Hepatocyte (in vitro differentiated cells): ENCODE data around the gene CUX1. TPM values are rescaled to one million over a fixed set of nuclear protein-coding genes. Genes with fewer than 3 reads are reported as not detected.

Experiments
- DNase-seq: peaks from one replicate; pipeline ENCODE4 v3.0.0-alpha.2; 2016; ENCODE audit warnings: low spot score
- H2AFZ ChIP-seq: fragments of 200-600 bp; sonication (generic); 2 replicates; pipeline ENCODE4 v1.6.0; 2016; ENCODE audit warnings: antibody characterized with exemption, mild to moderate bottlenecking
- H3K27ac ChIP-seq: fragments of 200-600 bp; sonication (generic); 2 replicates; pipeline ENCODE4 v1.5.1; 2016; ENCODE audit warnings: mild to moderate bottlenecking
- H3K27me3 ChIP-seq: fragments of 200-600 bp; sonication (generic); 2 replicates; pipeline ENCODE4 v1.6.1; 2016
- H3K36me3 ChIP-seq: fragments of 200-600 bp; sonication (generic); replicated peaks from 2 replicates; pipeline ENCODE4 v1.5.1; 2016; ENCODE audit warnings: low read depth; ENCODE audit not compliant: insufficient read depth
- H3K4me1 ChIP-seq: fragments of 200-600 bp; sonication (generic); 2 replicates; pipeline ENCODE4 v1.5.1; 2016; ENCODE audit warnings: mild to moderate bottlenecking, moderate library complexity; ENCODE audit not compliant: insufficient read depth
- H3K4me2 ChIP-seq: fragments of 200-600 bp; sonication (generic); 2 replicates; pipeline ENCODE4 v1.6.0; 2016
- H3K4me3 ChIP-seq: fragments of 200-600 bp; sonication (generic); 2 replicates; pipeline ENCODE4 v1.5.1; 2016; ENCODE audit warnings: mild to moderate bottlenecking
- H3K79me2 ChIP-seq: fragments of 200-600 bp; sonication (generic); 2 replicates; pipeline ENCODE4 v1.6.0; 2017; ENCODE audit warnings: mild to moderate bottlenecking
- H3K9me2 ChIP-seq: fragments of 200-600 bp; sonication (generic); replicated peaks from 2 replicates; pipeline ENCODE4 v1.6.0; 2017; ENCODE audit warnings: mild to moderate bottlenecking; ENCODE audit not compliant: insufficient read depth
- H3K9me3 ChIP-seq: fragments of 200-600 bp; sonication (generic); 2 replicates; pipeline ENCODE4 v1.5.1; 2016; ENCODE audit warnings: low read depth, mild to moderate bottlenecking
- H4K20me1 ChIP-seq: fragments of 200-600 bp; sonication (generic); 2 replicates; pipeline ENCODE4 v1.6.0; 2016; ENCODE audit warnings: mild to moderate bottlenecking; ENCODE audit not compliant: insufficient read depth, poor library complexity, severe bottlenecking
- EZH2 ChIP-seq: fragments of 200-600 bp; sonication (generic); IDR thresholded peaks from 2 replicates; pipeline ENCODE4 v1.6.1; 2016; ENCODE audit warnings: antibody characterized with exemption, mild to moderate bottlenecking, borderline replicate concordance
- EZH2phosphoT487 ChIP-seq: fragments of 200-600 bp; sonication (generic); IDR thresholded peaks from one replicate; pipeline ENCODE4 v1.6.1; 2018; ENCODE audit warnings: antibody characterized with exemption, mild to moderate bottlenecking, low read depth, moderate library complexity; ENCODE audit not compliant: unreplicated experiment, severe bottlenecking
- WGBS: methylation state at CpG from one replicate; pipeline ENCODE4 v1.1.6; 2016; ENCODE audit warnings: low lambda C conversion rate; ENCODE audit errors: missing lambda C conversion rate; 5-methylcytosine and 5-hydroxymethylcytosine counted together
- polyA plus RNA-seq: library from polyadenylated mRNA; unstranded; fragments of >200 nt; fragmentation: Nextera tagmentation; extraction: Ambion mirVana; gene quantifications from 2 replicates; pipeline ENCODE4 v1.2.1, GENCODE V29; 2016
- total RNA-seq: library from RNA; depleted of rRNA; stranded (reverse); fragments of >200 nt; gene quantifications from 2 replicates; pipeline ENCODE4 v1.2.3, GENCODE V29; 2014
- TF ChIP-seq, protein P1 (sequence below): fragments of 200-600 bp; sonication (generic); IDR thresholded peaks from 2 replicates; pipeline ENCODE4 v1.5.1; 2016; ENCODE audit warnings: antibody characterized with exemption, mild to moderate bottlenecking; ENCODE audit not compliant: poor library complexity

The CUX1 gene
- total and polyA plus RNA-seq, 2 experiments from 2014 or later, result 60.1 to 76.8 TPM

GRCh38 chr7:101969997-101970585 lies 152.7 kb downstream of the CUX1 start:
- TF ChIP-seq, protein P1, sequence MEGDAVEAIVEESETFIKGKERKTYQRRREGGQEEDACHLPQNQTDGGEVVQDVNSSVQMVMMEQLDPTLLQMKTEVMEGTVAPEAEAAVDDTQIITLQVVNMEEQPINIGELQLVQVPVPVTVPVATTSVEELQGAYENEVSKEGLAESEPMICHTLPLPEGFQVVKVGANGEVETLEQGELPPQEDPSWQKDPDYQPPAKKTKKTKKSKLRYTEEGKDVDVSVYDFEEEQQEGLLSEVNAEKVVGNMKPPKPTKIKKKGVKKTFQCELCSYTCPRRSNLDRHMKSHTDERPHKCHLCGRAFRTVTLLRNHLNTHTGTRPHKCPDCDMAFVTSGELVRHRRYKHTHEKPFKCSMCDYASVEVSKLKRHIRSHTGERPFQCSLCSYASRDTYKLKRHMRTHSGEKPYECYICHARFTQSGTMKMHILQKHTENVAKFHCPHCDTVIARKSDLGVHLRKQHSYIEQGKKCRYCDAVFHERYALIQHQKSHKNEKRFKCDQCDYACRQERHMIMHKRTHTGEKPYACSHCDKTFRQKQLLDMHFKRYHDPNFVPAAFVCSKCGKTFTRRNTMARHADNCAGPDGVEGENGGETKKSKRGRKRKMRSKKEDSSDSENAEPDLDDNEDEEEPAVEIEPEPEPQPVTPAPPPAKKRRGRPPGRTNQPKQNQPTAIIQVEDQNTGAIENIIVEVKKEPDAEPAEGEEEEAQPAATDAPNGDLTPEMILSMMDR, result no peak
- TF ChIP-seq EZH2 (no peak), EZH2phosphoT487 (no peak)
- peaks cover 76% of the 10 kb centered on the region for H3K79me2 ChIP-seq
- no peak overlapping the region for H3K4me2 ChIP-seq
- no peak overlapping the region for H2AFZ ChIP-seq
- H3K9me3 ChIP-seq, result no peaks in the 10 kb centered on the region
- no peak for DNase-seq
- no peaks in the 10 kb centered on the region for H3K27me3 ChIP-seq
- WGBS, result 87% methylated on average over 10 of the region's 10 CpGs
- H3K4me1 ChIP-seq, result no peaks in the 10 kb centered on the region
- no peak overlapping the region for H3K4me3 ChIP-seq
- H4K20me1 ChIP-seq, result peaks cover 25% of the 10 kb centered on the region
- no peaks in the 10 kb centered on the region for H3K36me3 ChIP-seq
- no peaks in the 10 kb centered on the region for H3K9me2 ChIP-seq
- no peak overlapping the region for H3K27ac ChIP-seq

GRCh38 chr7:101970801-101971200 lies 153.4 kb downstream of the CUX1 start:
- no peak for DNase-seq
- H4K20me1 ChIP-seq, result peaks cover 24% of the 10 kb centered on the region
- H2AFZ ChIP-seq, result no peak overlapping the region
- H3K79me2 ChIP-seq, result peaks cover 79% of the 10 kb centered on the region
- peaks cover 4% of the 10 kb centered on the region for H3K4me1 ChIP-seq
- 94% methylated on average over 5 of the region's 5 CpGs for WGBS
- no peaks in the 10 kb centered on the region for H3K27me3 ChIP-seq
- no peak for TF ChIP-seq EZH2
- TF ChIP-seq, protein P1, result no peak
- TF ChIP-seq EZH2phosphoT487, result no peak
- no peaks in the 10 kb centered on the region for H3K9me3 ChIP-seq
- no peak overlapping the region for H3K4me2 ChIP-seq
- no peaks in the 10 kb centered on the region for H3K36me3 ChIP-seq
- no peak overlapping the region for H3K27ac ChIP-seq
- no peak overlapping the region for H3K4me3 ChIP-seq
- no peaks in the 10 kb centered on the region for H3K9me2 ChIP-seq

- H3K27me3 ChIP-seq, result no peaks in the 10 kb centered on the region
- H3K27ac ChIP-seq, result no peak overlapping the region
- H3K36me3 ChIP-seq, result no peaks in the 10 kb centered on the region
- H2AFZ ChIP-seq, result no peak overlapping the region
- peaks cover 4% of the 10 kb centered on the region for H3K4me1 ChIP-seq
- peaks cover 79% of the 10 kb centered on the region for H3K79me2 ChIP-seq
- no peak overlapping the region for H3K4me2 ChIP-seq
- no peak for DNase-seq
- no peaks in the 10 kb centered on the region for H3K9me2 ChIP-seq
- no peaks in the 10 kb centered on the region for H3K9me3 ChIP-seq
- 94% methylated on average over 3 of the region's 3 CpGs for WGBS
- no peak overlapping the region for H3K4me3 ChIP-seq
- TF ChIP-seq, protein P1, result no peak
- TF ChIP-seq EZH2, result no peak
- no peak for TF ChIP-seq EZH2phosphoT487
- H4K20me1 ChIP-seq, result peaks cover 19% of the 10 kb centered on the region
Measured at GRCh38 chr7:101971457-101971856, 154.0 kb downstream of the CUX1 start.

GRCh38 chr7:101972627-101973026 lies 155.2 kb downstream of the CUX1 start:
- 91% methylated on average over 14 of the region's 14 CpGs for WGBS
- Histone ChIP-seq H3K9me3 (no peaks in the 10 kb centered on the region), H3K27me3 (no peaks in the 10 kb centered on the region), H3K36me3 (no peaks in the 10 kb centered on the region), H3K4me1 (peaks cover 4% of the 10 kb centered on the region), H4K20me1 (peaks cover 15% of the 10 kb centered on the region), H3K4me3 (no peak overlapping the region), H3K4me2 (no peak overlapping the region), H3K9me2 (no peaks in the 10 kb centered on the region), H3K79me2 (peaks cover 80% of the 10 kb centered on the region), H3K27ac (no peak overlapping the region), H2AFZ (no peak overlapping the region)
- no peak for TF ChIP-seq EZH2
- TF ChIP-seq EZH2phosphoT487, result no peak
- TF ChIP-seq, protein P1, result no peak
- DNase-seq, result no peak
